ENCODE measurements around the gene SH2D3C.

DNA sequence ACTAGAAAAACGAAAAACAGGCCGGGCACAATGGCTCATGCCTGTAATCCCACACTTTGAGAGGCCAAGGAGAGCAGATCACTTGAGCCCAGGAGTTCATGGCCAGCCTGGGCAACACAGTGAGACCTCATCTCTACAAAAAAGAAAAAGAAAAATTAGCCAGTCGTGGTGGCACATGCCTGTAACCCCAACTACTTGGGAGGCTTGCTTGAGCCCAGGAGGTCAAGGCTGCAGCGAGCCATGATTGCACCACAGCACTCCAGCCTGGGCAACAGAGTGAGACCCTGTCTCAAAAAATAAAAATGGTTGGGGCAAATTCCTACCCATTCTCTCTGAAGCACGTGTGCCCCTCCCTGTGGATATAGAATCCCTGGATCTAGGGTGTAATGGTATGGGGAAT lies 80.1 kb downstream of the SH2D3C start:
- TF ChIP-seq, protein P1, sequence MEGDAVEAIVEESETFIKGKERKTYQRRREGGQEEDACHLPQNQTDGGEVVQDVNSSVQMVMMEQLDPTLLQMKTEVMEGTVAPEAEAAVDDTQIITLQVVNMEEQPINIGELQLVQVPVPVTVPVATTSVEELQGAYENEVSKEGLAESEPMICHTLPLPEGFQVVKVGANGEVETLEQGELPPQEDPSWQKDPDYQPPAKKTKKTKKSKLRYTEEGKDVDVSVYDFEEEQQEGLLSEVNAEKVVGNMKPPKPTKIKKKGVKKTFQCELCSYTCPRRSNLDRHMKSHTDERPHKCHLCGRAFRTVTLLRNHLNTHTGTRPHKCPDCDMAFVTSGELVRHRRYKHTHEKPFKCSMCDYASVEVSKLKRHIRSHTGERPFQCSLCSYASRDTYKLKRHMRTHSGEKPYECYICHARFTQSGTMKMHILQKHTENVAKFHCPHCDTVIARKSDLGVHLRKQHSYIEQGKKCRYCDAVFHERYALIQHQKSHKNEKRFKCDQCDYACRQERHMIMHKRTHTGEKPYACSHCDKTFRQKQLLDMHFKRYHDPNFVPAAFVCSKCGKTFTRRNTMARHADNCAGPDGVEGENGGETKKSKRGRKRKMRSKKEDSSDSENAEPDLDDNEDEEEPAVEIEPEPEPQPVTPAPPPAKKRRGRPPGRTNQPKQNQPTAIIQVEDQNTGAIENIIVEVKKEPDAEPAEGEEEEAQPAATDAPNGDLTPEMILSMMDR (IDR thresholded peaks at IDR 0.05; ENCODE audit: insufficient read depth, low read depth, low read length) = no peak
- no peak for TF ChIP-seq EZH2 (IDR thresholded peaks at IDR 0.05; ENCODE audit: insufficient read depth, low read length)

Data from astrocyte (in vitro differentiated cells and primary cell).